Endothelial cell of hepatic sinusoid (primary cell): ENCODE results near the gene CNRIP1.

ENCODE experiments used
- in situ Hi-C: cut with HindIII; loops from 2 replicates; pipeline ENCODE4 v1.10.0; 2017; ENCODE audit warnings: low sequenced_read_pairs

CNRIP1 gene

DNA sequence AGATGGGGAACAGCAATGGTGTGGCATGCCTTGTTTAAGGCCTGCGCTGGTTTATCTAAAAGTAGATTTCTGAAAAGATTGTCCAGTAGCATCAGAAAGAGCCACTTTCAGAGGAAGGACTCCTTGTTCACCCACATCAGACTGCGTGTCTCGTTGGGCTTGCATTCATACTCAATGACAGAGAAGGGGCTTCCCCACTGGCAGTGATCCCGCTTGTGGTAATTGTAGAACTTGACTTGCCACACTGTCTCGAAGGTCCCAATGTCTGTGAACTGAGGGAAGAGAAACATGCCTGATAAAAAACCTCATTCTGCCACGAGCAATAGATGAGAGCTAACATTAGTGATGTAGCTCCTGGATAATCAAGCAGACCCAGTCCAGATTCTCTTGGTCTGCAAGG is 26.0 kb downstream of the CNRIP1 start:
- in situ Hi-C loops = no loop called here

DNA sequence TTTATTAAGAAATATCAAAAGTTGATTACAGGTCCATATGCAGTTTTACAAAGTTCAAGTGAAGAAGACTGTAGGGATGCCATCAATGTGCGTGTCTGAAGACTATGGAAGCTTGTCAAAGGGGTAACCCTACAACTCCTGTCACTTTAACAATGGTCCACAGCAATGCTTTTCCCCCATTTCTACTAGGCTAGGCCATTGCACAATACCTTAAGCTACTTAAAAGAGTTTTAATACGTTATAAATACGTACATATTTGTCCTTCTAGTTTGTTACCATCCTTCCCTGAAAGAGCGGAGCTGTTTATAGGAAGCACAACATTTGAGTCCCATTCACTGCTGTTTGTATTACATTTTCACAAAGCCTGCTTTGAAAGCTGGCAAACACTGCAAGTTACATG is 26.7 kb downstream of the CNRIP1 start:
- in situ Hi-C loops = no loop called here

DNA sequence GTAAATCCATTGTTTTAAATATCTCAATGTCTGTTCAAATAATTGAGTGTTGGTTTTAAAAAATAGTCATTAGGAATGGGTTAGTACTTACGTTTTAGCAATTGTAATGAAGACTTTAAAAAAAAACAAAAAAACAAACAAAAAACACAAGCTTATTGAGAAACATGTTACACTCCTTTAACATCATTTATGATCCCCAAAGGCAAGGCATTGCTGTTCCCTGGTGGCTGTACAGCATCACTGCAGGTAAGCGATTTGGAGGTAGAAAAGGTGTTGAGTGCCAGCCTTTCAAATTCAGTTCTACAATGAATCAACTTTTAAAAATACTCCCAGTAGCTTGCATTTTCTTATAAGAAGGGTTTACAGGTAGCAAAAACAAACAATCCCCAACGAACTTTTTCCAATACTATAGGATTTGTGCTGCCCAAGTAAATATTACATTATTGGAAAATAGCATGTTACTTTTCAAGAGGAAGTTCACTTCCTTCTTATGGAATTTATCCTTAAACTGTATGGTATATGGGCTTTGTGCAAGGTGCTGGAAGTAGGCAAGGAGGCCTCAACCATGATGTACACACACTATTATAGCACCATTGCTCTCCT is 27.5 kb downstream of the CNRIP1 start:
- in situ Hi-C loops = no loop called here

DNA sequence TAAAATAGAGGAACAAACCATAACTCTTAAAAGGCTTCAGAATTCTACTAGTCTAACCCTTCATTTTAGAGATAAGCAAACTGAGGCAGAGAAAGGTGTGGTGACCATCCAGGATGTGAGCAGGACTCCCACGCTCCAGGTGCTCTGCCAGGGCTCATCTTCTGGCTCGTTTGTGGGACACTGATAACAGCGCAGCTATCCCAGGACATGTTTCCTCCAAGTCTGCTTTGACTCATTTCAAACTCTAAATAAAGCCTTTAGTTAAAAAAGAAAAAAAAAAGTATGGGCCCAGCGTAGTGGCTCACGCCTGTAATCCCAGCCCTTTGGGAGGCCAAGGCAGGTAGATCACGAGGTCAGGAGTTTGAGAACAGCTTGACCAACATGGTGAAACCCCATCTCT is 28.4 kb downstream of the CNRIP1 start:
- in situ Hi-C loops = no loop called here

DNA sequence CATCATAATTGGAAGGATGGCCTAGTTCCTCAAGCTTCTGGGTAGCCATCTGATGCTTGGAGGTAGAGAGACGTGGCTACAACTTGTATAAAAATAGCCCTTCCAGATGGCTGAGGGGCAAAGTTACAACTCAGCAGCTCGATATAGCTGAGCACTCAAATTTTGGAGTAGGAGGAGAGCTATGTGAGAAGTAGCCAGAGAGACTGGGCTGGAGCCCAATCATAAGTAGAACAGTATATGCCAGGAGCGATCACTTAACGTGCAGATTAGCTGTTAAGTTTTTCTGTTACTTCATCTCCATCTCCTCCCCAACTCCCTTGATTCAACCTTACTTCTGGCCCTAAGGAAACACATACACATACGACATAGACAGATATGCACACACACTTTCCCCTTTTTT is 28.8 kb downstream of the CNRIP1 start:
- in situ Hi-C loops = no loop called here

DNA sequence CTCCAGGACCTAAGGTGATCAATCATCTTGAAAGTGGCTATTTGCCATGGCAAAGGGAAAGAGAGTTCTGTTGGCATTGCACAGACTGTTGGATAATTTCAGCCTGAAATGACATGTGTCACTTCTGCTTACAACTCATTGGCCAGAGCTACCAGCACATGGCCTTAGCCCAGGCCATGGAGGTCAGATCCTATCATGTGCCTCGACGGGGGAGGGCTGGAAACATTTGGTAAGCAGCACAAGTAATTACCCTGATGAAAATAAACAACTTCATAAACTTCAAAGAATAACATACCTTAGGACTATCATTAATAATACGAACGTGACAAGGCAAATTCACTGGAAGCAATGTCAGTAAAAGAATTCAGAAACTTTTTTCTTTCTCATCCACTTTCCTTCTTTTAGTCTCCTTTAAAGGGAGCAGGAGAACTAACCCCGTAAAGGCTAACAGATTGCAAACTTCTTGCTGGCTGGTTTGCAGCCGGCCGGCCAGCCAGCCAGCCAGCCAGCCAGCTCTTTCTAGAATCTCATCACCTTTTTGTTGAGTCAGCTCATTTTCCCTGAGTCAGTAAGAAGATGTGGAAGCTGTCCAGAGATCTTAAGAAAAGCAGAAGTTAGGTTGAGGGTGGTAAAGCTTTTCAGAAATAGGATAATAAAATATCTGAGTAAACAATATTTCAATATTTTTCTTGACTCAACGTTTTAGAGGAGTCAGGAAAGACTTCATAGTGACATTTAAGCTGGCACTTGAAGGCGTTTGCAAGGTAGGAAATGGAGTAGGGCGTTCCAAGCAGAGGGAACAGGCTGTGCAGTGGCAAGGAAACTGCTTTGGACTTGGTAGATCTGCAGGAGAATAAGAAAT is 31.9 kb downstream of the CNRIP1 start:
- in situ Hi-C loops = loop anchor here (5.0 to 10.0 kb wide), 2 partner anchors 103 to 161 kb away; no protein-coding TSS in a partner anchor

DNA sequence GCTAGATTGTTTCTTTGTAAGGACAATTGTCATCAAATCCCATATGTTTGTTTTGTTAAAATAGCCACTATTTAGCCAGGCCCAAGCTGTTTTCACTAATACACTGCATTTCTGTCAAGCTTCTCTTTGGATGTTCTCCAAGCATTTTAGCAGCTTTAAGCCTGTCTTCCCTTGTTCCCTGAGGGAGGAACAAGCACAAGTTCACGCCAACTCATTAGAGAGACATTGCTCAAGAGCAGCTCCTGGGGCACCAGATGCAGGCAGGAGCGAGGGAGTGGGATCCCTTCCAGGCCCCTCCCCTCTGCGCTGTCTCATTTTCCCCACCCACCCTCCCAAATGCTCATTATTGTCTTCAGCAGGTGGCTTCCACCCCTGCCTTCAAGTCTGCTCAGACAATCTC is 34.9 kb downstream of the CNRIP1 start:
- in situ Hi-C loops = loop anchor here (5.0 to 10.0 kb wide), 2 partner anchors 100 to 158 kb away; no protein-coding TSS in a partner anchor

DNA sequence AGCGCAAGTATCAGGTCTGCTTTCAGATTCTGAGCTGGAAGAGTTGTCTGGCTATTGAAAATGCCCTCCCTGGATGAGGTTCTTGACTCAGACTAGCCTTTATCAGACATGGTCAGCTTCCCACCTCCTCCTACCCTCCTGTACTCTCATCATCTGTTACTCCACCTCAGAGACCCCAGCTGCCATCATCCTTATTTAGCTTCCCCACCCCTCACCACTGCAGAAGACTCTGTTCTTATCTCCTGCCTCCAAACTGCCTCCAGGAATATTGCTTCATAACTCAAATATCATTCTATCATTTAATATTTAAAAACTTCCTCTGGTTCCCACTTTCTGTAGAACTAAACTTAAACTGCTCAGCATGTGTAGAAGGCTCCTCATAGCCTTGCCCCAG is 36.3 kb downstream of the CNRIP1 start:
- in situ Hi-C loops = loop anchor here (10.0 kb wide), 1 partner anchor 99 kb away; no protein-coding TSS in a partner anchor

DNA sequence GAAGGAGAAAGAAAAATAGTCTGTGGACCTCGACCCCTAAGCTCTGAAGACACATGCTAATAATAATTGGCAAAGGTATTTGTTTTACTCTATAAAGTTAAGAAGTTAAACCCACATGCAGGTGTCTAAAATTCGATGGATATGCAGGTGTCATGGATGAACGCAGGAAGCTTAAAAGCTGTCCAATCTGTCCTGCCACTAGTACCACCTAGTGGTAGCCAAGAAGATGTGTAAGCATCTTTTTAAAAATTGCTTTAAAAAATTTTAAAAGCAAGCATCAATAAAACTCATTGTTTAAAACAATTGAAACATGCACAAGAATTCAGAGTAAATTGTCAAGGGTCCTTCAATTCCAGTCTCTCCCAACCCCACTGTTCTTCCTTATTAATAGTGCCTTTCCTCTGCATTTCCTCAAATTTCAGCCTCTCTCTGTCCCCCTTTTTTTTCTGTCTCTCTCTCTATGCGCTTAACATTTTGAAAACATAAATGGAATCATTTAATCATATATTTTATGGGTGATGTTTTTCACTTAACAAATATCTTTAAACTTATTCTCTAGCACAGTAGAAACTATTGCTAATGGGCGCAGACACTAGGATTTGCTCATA is 36.8 kb downstream of the CNRIP1 start:
- in situ Hi-C loops = loop anchor here (10.0 kb wide), 1 partner anchor 98 kb away; no protein-coding TSS in a partner anchor

DNA sequence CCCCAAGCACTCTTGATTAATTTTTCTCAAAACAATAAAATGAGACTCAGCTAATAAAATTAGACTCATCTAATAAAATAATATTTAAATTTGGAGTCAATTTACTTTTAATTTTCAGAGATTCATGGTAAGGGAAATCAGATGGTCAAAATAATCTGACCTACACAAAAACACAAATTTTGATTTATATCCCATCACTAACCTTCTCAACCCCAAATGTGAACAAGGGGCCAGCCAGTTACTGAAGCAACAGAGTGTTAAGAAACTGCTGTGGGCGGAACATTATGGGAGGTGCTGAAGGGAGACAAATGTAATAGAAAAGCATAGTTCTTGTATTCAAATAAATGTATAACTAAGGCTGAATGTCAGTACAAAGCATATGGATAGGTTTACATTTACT is 39.0 kb downstream of the CNRIP1 start:
- in situ Hi-C loops = loop anchor here (10.0 kb wide), 1 partner anchor 96 kb away; no protein-coding TSS in a partner anchor

DNA sequence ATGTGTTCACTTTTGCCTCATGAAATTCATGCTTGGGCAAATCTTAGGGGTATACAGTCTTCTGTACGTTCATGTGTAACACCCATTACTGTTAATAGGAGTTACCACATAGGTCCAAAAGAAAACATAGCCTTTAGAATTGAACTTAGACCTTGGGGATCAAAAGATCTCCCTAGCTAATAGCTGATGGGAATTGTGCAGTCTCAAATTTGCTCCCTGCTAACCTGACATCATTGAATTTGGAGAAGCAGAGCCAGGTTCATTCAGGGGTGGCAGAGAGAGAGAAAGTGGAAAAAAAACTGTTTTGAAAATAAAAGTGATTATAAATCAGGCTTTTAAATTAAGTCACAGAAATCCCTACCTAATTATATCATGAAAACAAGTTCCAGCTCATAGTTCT is 39.4 kb downstream of the CNRIP1 start:
- in situ Hi-C loops = loop anchor here (10.0 kb wide), 1 partner anchor 96 kb away; no protein-coding TSS in a partner anchor

DNA sequence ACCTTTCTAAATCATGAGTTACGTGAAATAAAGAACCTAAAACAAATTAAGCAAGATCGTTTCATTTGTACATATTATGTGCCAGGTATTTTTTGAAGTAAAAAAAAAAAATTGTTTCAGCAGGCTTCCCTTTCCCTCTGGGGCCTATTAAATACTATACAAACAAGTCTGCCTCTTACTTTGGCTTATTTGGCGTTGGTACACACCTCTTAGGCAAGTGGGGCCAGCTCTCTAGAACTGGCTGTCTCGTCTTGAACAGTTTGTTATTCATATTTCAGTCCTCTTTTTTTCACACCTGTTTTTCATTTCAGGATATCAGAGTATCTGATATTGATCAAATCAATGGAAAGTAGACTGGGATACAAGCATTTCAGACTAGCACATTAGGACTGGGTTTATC is 40.1 kb downstream of the CNRIP1 start:
- in situ Hi-C loops = loop anchor here (10.0 kb wide), 1 partner anchor 95 kb away; no protein-coding TSS in a partner anchor

DNA sequence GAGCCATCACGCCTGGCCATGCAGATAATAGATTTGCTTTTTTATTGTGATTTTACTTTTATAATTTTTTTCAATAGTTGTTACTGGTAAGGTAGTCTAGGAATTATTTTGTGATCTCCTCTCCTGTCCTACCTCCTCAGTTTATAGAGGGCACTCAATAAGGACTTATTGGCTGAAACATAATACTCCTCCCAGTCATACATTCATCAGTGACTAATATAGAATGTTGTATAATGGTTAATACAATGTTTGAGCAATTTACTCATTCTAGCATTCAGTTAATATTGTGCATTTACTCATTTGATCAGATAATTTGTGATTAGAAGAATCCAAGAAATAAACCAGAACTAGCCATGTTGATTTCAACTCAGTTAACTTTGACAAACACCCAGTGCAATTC is 41.6 kb downstream of the CNRIP1 start:
- in situ Hi-C loops = no loop called here

DNA sequence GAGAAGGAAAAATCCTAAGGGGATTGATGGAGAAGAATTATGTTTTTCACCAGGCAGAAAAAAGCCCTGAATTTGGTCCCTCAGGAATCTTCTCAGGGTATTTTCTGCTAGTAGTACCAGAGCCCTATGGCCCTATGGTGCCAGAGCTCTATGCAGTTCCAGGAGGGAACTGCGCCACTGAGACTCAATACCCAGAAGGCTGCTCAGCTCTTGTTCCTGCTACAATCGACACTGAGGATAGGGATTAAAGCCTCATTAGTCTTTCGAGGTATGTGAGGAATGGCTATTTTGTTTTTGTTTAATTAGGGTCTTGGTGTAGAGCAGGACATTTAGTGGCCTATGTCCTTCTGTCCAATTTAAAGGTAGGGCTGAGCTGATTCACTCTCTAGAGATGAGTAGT is 45.7 kb downstream of the CNRIP1 start:
- in situ Hi-C loops = no loop called here

DNA sequence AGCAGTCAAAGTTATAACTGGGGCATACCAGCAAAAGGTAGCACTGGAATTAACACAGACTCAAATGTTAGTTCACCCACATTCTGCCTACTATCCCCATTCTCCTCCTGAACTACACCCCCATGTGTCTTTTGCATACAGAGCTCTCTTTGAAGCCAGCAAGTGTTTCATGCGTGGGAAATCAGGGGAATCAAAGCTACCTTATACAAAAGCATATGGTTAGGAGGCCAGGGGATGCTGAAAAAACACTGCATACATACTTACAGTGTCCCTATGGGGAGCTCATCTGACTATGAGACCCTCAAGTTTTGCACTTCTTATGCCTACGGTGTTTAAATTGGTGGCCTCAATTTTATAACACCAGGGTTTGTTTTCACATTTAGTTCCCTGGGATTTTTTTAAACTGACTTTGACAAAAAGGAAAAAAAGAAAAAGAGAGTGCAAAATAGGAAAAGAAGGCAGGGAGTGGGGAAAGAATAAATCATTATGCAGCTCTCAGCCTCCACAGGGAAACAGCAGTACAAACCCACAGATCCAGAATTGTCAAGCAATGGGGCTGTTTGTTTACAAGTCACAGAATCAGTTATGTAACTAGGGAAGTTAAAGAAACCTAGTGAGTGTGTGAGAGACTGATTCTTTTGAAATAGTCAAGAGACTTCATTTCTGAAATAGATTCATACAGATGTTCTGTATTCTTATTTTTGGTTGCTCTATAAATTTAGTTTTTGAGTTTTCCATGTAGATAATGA is 47.3 kb downstream of the CNRIP1 start:
- in situ Hi-C loops = no loop called here

DNA sequence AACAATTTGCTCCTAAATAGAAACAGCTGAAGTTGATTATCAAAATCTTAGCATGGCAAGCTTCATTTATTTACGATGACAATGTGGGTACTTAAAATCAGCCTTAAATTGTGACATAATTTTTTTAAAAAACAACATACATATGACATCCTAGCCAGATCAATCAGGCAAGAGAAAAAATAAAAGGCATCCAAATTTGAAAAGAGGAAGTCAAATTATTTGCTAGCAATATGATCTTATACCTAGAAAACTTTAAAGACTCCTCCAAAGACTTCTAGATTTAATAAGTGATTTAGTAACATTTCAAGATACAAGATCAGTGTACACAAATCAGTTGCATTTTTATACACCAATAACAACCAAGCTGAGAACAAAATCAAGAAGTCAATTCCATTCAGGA is 53.1 kb downstream of the CNRIP1 start:
- in situ Hi-C loops = no loop called here

DNA sequence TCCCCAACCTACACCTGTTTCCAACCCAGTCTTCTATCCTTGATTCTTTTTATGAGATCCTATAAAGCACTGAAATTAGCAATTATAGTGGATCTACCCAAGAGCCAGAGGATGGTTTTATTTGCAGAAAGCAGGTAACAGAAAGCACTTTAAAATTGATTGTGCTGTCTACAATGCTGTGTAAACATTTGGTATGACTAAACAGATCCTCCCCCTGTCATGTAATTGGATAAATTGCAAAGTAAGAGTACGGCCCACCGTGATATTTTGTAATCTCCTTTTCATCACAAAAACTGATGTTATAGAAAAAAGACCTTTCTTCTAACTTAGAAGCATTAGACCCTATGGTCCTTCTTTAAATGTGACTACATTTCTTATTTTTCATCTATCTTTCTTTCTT is 56.1 kb downstream of the CNRIP1 start:
- in situ Hi-C loops = no loop called here

DNA sequence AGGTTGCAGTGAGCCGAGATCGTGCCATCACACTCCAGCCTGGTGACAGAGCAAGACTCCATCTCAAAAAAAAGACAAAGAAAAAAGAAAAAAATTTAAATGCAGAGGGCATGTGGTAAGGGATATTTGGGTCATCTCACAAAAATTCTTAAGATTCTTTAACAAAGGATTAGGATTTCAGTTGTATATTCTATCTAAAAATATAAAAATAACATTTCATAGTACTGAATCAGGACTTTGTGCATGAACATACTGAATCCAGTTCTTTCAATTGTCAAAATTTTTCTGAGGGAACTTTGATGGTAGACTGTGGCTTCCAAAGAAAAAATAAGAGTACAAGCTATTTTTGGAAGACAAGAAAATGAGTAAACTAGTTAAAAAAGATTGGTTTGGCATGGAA is 60.9 kb downstream of the CNRIP1 start:
- in situ Hi-C loops = no loop called here

DNA sequence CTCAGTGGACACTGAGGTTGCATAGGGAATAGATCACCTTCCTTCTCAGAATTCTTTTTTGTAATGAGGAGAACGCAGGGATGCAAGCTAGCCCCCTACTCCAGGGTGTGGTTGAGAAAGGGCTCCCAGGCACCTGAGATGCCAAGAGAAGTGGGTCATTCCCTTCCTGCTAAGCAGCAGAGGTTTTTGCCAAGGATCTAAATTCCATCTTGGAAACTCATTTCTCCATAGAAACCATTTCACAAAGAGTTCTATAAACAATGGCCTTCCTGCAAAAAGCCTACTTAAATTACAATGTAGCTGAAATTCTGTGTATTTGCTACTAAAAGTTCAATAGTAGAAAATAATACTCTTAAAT is 63.7 kb downstream of the CNRIP1 start:
- in situ Hi-C loops = no loop called here

DNA sequence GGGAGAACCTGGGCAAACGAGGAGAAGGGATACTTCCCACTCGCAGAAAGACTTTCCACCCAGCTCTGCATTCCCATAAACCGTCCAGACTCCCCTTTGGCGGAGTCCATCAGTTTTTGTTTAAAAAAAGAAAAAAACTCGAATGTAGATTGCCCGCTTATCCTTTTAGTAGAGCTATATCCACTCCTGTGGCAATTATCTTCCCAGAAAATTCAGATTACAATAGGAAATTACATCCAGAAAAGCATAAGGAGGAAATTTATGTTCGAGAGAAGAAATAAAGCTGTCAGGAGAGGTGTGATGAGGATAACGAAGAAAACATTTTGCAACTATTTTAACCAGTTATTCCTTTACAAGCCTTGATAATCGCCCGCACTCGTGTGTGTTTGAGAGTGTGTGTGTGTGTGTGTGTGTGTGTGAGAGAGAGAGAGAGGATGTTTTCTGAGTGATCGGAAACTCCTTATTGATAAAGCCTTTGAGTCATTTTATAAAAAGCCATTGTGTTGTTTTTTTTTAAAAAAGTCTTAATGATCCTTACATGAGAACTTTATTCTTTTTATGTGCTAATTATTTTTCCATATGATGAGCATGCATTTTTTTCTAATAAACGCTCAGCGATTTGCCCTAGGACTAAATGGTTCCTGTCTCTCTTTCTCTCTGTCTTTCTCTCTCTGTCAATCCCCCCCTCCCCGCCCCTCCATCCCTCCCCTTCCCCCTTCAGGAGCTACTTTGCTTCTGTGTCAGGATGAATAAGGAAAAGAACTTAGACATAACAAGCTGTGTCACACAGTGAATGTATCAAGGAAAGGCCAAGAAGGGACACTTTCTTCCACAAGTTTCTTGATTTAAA is 66.3 kb downstream of the CNRIP1 start:
- in situ Hi-C loops = no loop called here
